Measurements from ENCODE around the gene LCLAT1.
A peak's percentile ranks its signal among the peaks of the same experiment; 100 is the strongest.

The LCLAT1 gene

GRCh38 chr2:30679426-30680088 lies 232.5 kb downstream of the LCLAT1 start:
- DNase-seq, result peak in 3 of 14 donors; percentile 9 to 71 (median 52)

- no peak for DNase-seq
Observed at GRCh38 chr2:30680121-30680520, 233.1 kb downstream of the LCLAT1 start.

- no peak for DNase-seq
Observed at GRCh38 chr2:30681022-30681421, 234.0 kb downstream of the LCLAT1 start.

GRCh38 chr2:30683236-30683956 lies 236.3 kb downstream of the LCLAT1 start:
- no peak for DNase-seq

- no peak for DNase-seq
Observed at GRCh38 chr2:30684026-30684425, 237.0 kb downstream of the LCLAT1 start.

GRCh38 chr2:30684516-30684915 lies 237.5 kb downstream of the LCLAT1 start:
- no peak for DNase-seq

- DNase-seq, result no peak
Observed at GRCh38 chr2:30684996-30685395, 237.9 kb downstream of the LCLAT1 start.

- DNase-seq, result no peak
Observed at GRCh38 chr2:30686000-30686399, 239.0 kb downstream of the LCLAT1 start.

GRCh38 chr2:30686669-30687068 lies 239.6 kb downstream of the LCLAT1 start:
- DNase-seq, result no peak

- DNase-seq, result peak in 1 of 14 donors; percentile 8
Observed at GRCh38 chr2:30688956-30689401, 241.9 kb downstream of the LCLAT1 start.

GRCh38 chr2:30689496-30690125 lies 242.6 kb downstream of the LCLAT1 start:
- no peak for DNase-seq

GRCh38 chr2:30690126-30690561 lies 243.1 kb downstream of the LCLAT1 start:
- no peak for DNase-seq

- DNase-seq, result no peak
Observed at GRCh38 chr2:30691091-30691947, 244.3 kb downstream of the LCLAT1 start.

GRCh38 chr2:30691948-30692828 lies 245.1 kb downstream of the LCLAT1 start:
- no peak for DNase-seq

GRCh38 chr2:30692829-30693275 lies 245.8 kb downstream of the LCLAT1 start:
- DNase-seq, result no peak
